Tibial nerve (tissue), 4 donors: ENCODE results near the gene ADAR.

Experiments used
- CTCF ChIP-seq, 5 experiments: fragments of 200-600 bp in 3 of 5; fragments of 450-650 bp in 2 of 5; sonication (generic) in 3 of 5; IDR thresholded peaks; one replicate each; pipeline ENCODE4 v1.5.1; 2016 to 2019; ENCODE audit warnings: antibody characterized with exemption in 5 of 5, mild to moderate bottlenecking in 3 of 5, moderate library complexity in 2 of 5
- EP300 ChIP-seq, 2 donors: sonication (generic); formaldehyde crosslinking; IDR thresholded peaks; one replicate each; pipeline ENCODE4 v1.6.1; 2017; ENCODE audit warnings: antibody characterized with exemption in 2 of 2, mild to moderate bottlenecking in 1 of 2

DNA sequence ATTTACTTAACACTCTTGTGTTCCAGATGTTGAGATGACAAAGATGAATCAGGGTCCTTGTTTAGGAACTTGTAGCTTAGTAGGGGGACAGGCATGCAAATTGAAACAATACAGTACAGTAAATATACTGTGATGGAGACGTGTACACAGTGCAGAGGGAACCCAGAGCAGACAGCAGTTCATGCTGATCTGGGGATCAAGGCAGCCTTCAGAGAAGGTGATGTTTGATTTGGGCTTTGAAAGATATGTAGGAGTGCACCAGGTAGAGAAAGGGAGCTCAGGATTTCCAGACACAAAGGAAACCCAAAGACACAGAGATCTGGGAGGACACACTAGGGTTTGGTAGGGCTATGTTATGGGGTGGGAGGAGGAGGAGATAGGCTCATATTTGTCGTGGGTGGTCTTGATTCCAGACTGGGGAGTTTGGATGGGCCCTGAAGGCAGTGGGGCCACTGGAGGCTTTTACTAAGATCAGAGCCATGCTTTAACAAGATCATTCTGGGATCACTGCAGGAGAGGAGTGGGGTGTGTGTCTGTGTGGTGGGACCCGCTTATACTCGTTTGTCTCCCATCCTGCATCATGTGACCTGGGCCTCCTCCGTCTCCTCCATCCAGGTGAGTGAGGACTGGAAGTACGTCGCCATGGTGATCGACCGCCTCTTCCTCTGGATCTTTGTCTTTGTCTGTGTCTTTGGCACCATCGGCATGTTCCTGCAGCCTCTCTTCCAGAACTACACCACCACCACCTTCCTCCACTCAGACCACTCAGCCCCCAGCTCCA, 32.6 kb downstream of the ADAR start:
- TF ChIP-seq CTCF (IDR thresholded peaks at IDR 0.05) (no peak), EP300 (IDR thresholded peaks at IDR 0.05) (no peak)
